Measurements from ENCODE around the gene XPNPEP3. TPM values are rescaled to one million over a fixed set of nuclear protein-coding genes. Genes with fewer than 3 reads are reported as not detected.
A peak's percentile ranks its signal among the peaks of the same experiment; 100 is the strongest.
"Not testable (repeated sequence)": the region's sequence is repeated elsewhere in the genome, so short reads cannot be mapped to it uniquely, and the experiment has no call there.

Gene XPNPEP3
- 14.3 TPM for total RNA-seq

- peak; percentile 98 for ATAC-seq
Observed at GRCh38 chr22:40856513-40857308, at the start of gene XPNPEP3, which contains the start of gene ST13. Gene XPNPEP3 (plus strand): TSS chr22:40857148. CDS start chr22:40857182, 34 bp downstream. Gene ST13 (minus strand): TSS chr22:40856639. CDS start chr22:40856540, 99 bp downstream.

GRCh38 chr22:40808018-40808841, 48.7 kb upstream of the XPNPEP3 start:
- ATAC-seq, result no peak

- ATAC-seq, result no peak
Observed at GRCh38 chr22:40813912-40814315, 43.0 kb upstream of the XPNPEP3 start.

GRCh38 chr22:40817737-40818136, 39.2 kb upstream of the XPNPEP3 start:
- no peak for ATAC-seq

- no peak for ATAC-seq
Observed at GRCh38 chr22:40818192-40818746, 38.7 kb upstream of the XPNPEP3 start.

- peak; percentile 97 for ATAC-seq
Observed at GRCh38 chr22:40818747-40819598, 38.0 kb upstream of the XPNPEP3 start, which contains the start of gene SLC25A17. Gene SLC25A17 (minus strand): TSS chr22:40819346. CDS start chr22:40819248, 98 bp downstream.

- ATAC-seq, result no peak
Observed at GRCh38 chr22:40819599-40820140, 37.3 kb upstream of the XPNPEP3 start.

- ATAC-seq, result no peak
Observed at GRCh38 chr22:40823426-40823825, 33.5 kb upstream of the XPNPEP3 start.

- ATAC-seq, result not testable (repeated sequence)
Observed at GRCh38 chr22:40826292-40826691, 30.7 kb upstream of the XPNPEP3 start.

- ATAC-seq, result no peak
Observed at GRCh38 chr22:40826984-40827741, 29.8 kb upstream of the XPNPEP3 start.

- no peak for ATAC-seq
Observed at GRCh38 chr22:40829131-40829530, 27.8 kb upstream of the XPNPEP3 start.

GRCh38 chr22:40834619-40835018, 22.3 kb upstream of the XPNPEP3 start:
- ATAC-seq, result no peak

GRCh38 chr22:40838486-40838885, 18.5 kb upstream of the XPNPEP3 start:
- ATAC-seq, result no peak

- no peak for ATAC-seq
Observed at GRCh38 chr22:40844951-40845350, 12.0 kb upstream of the XPNPEP3 start.

GRCh38 chr22:40845816-40846215, 11.1 kb upstream of the XPNPEP3 start:
- not testable (repeated sequence) for ATAC-seq

- ATAC-seq, result no peak
Observed at GRCh38 chr22:40853333-40853732, 3.6 kb upstream of the XPNPEP3 start.

- ATAC-seq, result no peak
Observed at GRCh38 chr22:40853961-40854360, 3.0 kb upstream of the XPNPEP3 start.

- no peak for ATAC-seq
Observed at GRCh38 chr22:40855071-40855978, 1.6 kb upstream of the XPNPEP3 start.

- ATAC-seq, result peak; percentile 34
Observed at GRCh38 chr22:40855979-40856512, 902 bp upstream of the XPNPEP3 start.

All from esophagus mucosa (tissue), 1 donor.